Ishikawa (cell line): ENCODE data around the gene HYOU1.
A peak's percentile ranks its signal among the peaks of the same experiment; 100 is the strongest.

ENCODE experiments used
- CEBPB ChIP-seq: IDR thresholded peaks from 2 replicates; pipeline ENCODE4 v1.6.1; 2012
- CREB1 ChIP-seq: IDR thresholded peaks from 2 replicates; pipeline ENCODE4 v1.6.1; 2012; ENCODE audit warnings: low read depth
- EGR1 ChIP-seq: IDR thresholded peaks from 2 replicates; pipeline ENCODE4 v1.6.1; 2012
- EP300 ChIP-seq: IDR thresholded peaks from 2 replicates; pipeline ENCODE4 v1.6.1; 2012; ENCODE audit warnings: borderline replicate concordance
- FOXM1 ChIP-seq: IDR thresholded peaks from 2 replicates; pipeline ENCODE4 v1.6.1; 2012; ENCODE audit warnings: low read depth, borderline replicate concordance
- NFIC ChIP-seq: IDR thresholded peaks from 2 replicates; pipeline ENCODE4 v1.6.1; 2012
- RAD21 ChIP-seq: IDR thresholded peaks from 2 replicates; pipeline ENCODE4 v1.6.1; 2012; ENCODE audit warnings: low read depth
- TAF1 ChIP-seq: IDR thresholded peaks from 2 replicates; pipeline ENCODE4 v1.6.1; 2012; ENCODE audit warnings: low read depth, mild to moderate bottlenecking
- TCF12 ChIP-seq: IDR thresholded peaks from 2 replicates; pipeline ENCODE4 v1.6.1; 2012; ENCODE audit warnings: low read depth
- TEAD4 ChIP-seq: IDR thresholded peaks from 2 replicates; pipeline ENCODE4 v1.6.1; 2012
- YY1 ChIP-seq: IDR thresholded peaks from 2 replicates; pipeline ENCODE4 v1.6.1; 2012; ENCODE audit warnings: low read depth
- ZBTB7A ChIP-seq: IDR thresholded peaks from 2 replicates; pipeline ENCODE4 v1.6.1; 2012; ENCODE audit warnings: low read depth
- TF ChIP-seq, protein P1 (sequence below): IDR thresholded peaks from 2 replicates; pipeline ENCODE4 v1.6.1; 2012
- TF ChIP-seq, protein P2 (sequence below): IDR thresholded peaks from 2 replicates; pipeline ENCODE4 v1.6.1; 2012
- TF ChIP-seq, protein P3 (sequence below): IDR thresholded peaks from 2 replicates; pipeline ENCODE4 v1.6.1; 2012; ENCODE audit warnings: low read depth, mild to moderate bottlenecking

Gene HYOU1

DNA sequence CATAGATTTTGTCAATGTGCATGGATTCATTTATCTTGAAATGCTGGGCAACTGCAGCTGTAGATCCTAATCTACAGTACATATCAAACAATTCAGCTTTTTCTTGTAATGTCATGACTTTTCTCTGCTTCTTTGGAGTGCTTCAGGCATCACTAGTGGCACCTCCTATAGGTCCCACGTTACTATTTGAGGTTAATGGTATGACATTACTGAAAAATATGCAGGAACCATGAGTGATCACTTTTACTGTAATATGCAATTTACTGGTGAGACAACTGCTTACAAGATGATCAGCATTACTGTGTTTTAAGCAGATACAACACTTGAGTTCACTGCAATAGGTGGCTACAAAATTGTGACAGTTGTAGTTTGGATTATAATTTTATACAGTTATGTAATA, 56.1 kb downstream of the HYOU1 start:
- no peak for TF ChIP-seq TEAD4
- TF ChIP-seq RAD21, result no peak
- TF ChIP-seq CEBPB, result no peak
- TF ChIP-seq, protein P1, sequence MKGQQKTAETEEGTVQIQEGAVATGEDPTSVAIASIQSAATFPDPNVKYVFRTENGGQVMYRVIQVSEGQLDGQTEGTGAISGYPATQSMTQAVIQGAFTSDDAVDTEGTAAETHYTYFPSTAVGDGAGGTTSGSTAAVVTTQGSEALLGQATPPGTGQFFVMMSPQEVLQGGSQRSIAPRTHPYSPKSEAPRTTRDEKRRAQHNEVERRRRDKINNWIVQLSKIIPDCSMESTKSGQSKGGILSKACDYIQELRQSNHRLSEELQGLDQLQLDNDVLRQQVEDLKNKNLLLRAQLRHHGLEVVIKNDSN, result no peak
- TF ChIP-seq EP300, result no peak
- no peak for TF ChIP-seq YY1
- no peak for TF ChIP-seq EGR1
- no peak for TF ChIP-seq TCF12
- TF ChIP-seq, protein P2, sequence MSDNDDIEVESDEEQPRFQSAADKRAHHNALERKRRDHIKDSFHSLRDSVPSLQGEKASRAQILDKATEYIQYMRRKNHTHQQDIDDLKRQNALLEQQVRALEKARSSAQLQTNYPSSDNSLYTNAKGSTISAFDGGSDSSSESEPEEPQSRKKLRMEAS, result no peak
- TF ChIP-seq CREB1, result no peak
- no peak for TF ChIP-seq FOXM1
- TF ChIP-seq, protein P3, sequence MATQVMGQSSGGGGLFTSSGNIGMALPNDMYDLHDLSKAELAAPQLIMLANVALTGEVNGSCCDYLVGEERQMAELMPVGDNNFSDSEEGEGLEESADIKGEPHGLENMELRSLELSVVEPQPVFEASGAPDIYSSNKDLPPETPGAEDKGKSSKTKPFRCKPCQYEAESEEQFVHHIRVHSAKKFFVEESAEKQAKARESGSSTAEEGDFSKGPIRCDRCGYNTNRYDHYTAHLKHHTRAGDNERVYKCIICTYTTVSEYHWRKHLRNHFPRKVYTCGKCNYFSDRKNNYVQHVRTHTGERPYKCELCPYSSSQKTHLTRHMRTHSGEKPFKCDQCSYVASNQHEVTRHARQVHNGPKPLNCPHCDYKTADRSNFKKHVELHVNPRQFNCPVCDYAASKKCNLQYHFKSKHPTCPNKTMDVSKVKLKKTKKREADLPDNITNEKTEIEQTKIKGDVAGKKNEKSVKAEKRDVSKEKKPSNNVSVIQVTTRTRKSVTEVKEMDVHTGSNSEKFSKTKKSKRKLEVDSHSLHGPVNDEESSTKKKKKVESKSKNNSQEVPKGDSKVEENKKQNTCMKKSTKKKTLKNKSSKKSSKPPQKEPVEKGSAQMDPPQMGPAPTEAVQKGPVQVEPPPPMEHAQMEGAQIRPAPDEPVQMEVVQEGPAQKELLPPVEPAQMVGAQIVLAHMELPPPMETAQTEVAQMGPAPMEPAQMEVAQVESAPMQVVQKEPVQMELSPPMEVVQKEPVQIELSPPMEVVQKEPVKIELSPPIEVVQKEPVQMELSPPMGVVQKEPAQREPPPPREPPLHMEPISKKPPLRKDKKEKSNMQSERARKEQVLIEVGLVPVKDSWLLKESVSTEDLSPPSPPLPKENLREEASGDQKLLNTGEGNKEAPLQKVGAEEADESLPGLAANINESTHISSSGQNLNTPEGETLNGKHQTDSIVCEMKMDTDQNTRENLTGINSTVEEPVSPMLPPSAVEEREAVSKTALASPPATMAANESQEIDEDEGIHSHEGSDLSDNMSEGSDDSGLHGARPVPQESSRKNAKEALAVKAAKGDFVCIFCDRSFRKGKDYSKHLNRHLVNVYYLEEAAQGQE, result no peak
- no peak for TF ChIP-seq ZBTB7A
- TF ChIP-seq TAF1, result no peak

DNA sequence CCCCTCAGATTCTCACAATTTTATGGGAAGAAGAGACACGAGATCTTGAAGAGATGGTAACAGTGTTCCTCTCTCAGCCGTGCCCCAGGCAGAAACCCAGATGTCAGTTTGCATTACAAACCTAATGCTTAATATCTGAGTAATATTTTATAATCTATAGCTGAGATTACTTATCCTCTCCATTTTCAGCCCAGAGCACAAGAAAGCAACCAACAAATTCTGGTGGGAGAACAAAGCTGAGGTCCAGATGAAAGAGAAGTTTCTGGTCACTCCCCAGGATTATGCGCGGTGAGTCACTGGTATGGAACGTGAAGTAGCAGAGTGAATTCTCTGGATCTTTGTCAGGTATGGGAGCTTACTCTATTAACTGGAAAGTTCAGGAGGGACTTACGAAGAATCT, 58.2 kb downstream of the HYOU1 start:
- TF ChIP-seq TEAD4 (peak; percentile 83), RAD21 (no peak)
- TF ChIP-seq, protein P2, result 0 out of 2 replicates have a peak, but pooled peaks have one; percentile 21

DNA sequence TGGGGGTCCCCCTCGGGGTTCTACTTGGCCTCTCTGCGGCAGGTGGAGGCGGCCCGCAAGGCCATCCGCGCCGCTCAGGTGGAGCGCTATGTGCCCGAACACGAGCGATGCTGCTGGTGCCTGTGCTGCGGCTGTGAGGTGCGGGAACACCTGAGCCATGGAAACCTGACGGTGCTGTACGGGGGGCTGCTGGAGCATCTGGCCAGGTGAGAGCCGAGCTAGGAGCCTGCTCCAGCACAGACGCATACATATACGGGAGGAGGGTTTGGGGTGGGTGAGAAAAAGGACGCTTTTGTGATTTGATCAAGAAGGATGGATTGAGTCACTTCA, 58.7 kb downstream of the HYOU1 start:
- TF ChIP-seq NFIC, result no peak

DNA sequence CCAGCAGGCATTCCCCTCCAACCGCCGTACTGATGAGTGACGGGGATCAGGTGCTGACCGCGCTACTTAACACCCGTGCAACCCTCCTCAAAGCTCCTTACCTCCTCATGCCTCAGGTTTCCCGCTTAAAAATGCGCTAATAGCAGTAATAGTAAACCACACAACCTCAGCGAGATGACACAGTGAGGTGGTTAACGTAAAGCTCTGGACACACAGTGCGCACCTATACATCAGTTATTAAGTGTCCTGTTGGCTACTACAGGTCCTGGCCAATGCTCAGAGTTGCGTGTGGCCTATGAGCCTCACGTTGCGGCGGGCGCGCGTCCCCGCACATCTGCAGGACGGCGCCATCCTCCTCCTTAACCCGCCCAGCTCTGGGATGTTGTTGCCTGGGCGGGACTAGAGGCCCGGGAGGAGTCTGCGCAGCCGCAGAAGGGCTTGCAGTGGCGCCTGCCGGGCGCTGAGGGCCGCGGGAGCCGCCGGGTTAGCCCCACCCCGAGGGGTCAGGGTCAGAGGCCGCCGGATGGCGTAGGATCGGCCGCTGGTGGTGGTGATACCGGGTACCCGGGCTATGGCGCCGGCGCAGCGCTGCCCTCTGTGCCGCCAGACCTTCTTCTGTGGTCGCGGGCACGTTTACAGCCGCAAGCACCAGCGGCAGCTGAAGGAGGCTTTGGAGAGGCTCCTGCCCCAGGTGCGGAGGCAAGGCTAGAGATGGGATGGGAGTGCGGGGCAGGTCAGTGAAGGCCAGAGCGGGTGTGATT, 59.2 kb downstream of the HYOU1 start, which contains the start of gene CENATAC:
Gene CENATAC (plus strand): TSS at position 512 of the 761 bp plus-strand sequence. CDS start 60 bp downstream, at position 572.
- TF ChIP-seq FOXM1 (no peak), CEBPB (no peak), YY1 (peak; percentile 78), ZBTB7A (no peak), TAF1 (peak; percentile 85), NFIC (no peak), RAD21 (no peak), EGR1 (peak; percentile 42; the same call in 1 of the 2 replicates), TCF12 (peak; percentile 59; the same call in 1 of the 2 replicates), TEAD4 (no peak; the same call in 1 of the 2 replicates), EP300 (no peak), CREB1 (no peak)
- TF ChIP-seq, protein P3, result no peak
- TF ChIP-seq, protein P2, result peak; percentile 96
- TF ChIP-seq, protein P1, result no peak

DNA sequence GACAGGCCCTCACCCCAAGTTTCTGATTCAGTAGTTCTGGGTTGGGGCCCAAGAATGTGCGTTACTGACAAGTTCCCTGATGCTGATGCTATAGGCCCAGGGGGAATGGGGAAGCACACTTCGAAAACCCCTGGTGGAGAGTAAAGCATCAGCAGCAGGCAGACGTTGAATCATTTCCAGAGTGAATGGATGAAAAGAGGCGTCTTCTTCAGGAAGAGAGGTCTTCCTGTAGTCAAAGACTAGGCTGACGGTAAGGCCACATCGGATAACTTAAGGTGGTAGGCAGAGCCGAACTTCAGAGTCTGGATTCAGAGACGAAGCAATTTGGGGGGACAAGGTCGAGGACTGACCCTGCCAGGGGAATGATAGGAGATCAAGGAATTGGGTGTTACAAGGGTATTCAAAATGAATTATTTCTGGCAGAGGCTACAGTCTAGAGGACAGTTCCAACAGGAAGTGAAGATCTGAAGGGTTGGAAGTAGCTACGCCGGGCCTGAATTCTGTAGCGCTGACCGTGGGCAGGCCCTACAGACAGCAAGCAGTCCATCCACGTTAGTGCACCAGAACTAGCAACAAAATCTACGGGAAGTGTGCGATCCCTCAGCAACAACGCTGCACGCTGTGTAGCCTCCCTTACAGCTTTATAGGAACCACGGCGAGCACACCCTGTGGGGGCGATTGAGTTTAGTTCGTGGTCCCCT, 59.9 kb downstream of the HYOU1 start:
- TF ChIP-seq, protein P1, result no peak
- TF ChIP-seq TAF1 (no peak), CEBPB (no peak), EGR1 (no peak), FOXM1 (no peak), TEAD4 (no peak), CREB1 (no peak)
- TF ChIP-seq, protein P3, result no peak
